GM10266 (cell line): ENCODE results near the gene ZMYND10.

Experiments
- DNase-seq: peaks from one replicate; pipeline ENCODE4 v3.0.0; 2012; ENCODE audit errors: extremely low spot score
- CTCF ChIP-seq: IDR thresholded peaks from 2 replicates; pipeline ENCODE4 v1.5.1; 2012; ENCODE audit warnings: mild to moderate bottlenecking, low read depth; ENCODE audit not compliant: control insufficient read depth, insufficient read depth; ENCODE audit errors: missing control alignments

Gene ZMYND10

GRCh38 chr3:50296721-50297383 lies 48.7 kb downstream of the ZMYND10 start:
- no peak for DNase-seq
- no peak for TF ChIP-seq CTCF

GRCh38 chr3:50295553-50296431 lies 49.7 kb downstream of the ZMYND10 start:
- TF ChIP-seq CTCF, result no peak
- DNase-seq, result no peak

GRCh38 chr3:50294492-50295403 lies 50.8 kb downstream of the ZMYND10 start:
- no peak for DNase-seq
- no peak for TF ChIP-seq CTCF

- no peak for DNase-seq
- no peak for TF ChIP-seq CTCF
These were observed 51.4 kb downstream of the ZMYND10 start for GRCh38 chr3:50294089-50294488.

- TF ChIP-seq CTCF, result no peak
- no peak for DNase-seq
These were observed 52.3 kb downstream of the ZMYND10 start for GRCh38 chr3:50293079-50293801.

- TF ChIP-seq CTCF, result no peak
- peak; percentile 95 for DNase-seq
These were observed 53.1 kb downstream of the ZMYND10 start, which contains the start of gene IFRD2 for GRCh38 chr3:50292159-50293078. Gene IFRD2 (minus strand): TSS chr3:50292429. CDS start chr3:50292274, 155 bp downstream.
